Smooth muscle cell of the brain vasculature (primary cell): ENCODE data around the gene SCGB1C1.
"Not testable (repeated sequence)": the region's sequence is repeated elsewhere in the genome, so short reads cannot be mapped to it uniquely, and the experiment has no call there.

Source experiments
- DNase-seq: peaks from one replicate; pipeline ENCODE4 v3.0.0-alpha.2; 2012; ENCODE audit warnings: low read depth, low spot score

The SCGB1C1 gene

GRCh38 chr11:218815-219593, 26.1 kb downstream of the SCGB1C1 start:
- DNase-seq, result no peak

- not testable (repeated sequence) for DNase-seq
Measured at GRCh38 chr11:220641-221215, 27.9 kb downstream of the SCGB1C1 start.

GRCh38 chr11:221539-221938, 28.7 kb downstream of the SCGB1C1 start:
- no peak for DNase-seq

GRCh38 chr11:221998-222789, 29.3 kb downstream of the SCGB1C1 start:
- DNase-seq, result no peak

- no peak for DNase-seq
Measured at GRCh38 chr11:223026-223789, 30.3 kb downstream of the SCGB1C1 start.

GRCh38 chr11:223884-224283, 31.0 kb downstream of the SCGB1C1 start:
- DNase-seq, result no peak

- no peak for DNase-seq
Measured at GRCh38 chr11:224424-224823, 31.5 kb downstream of the SCGB1C1 start.

GRCh38 chr11:225734-226453, 33.0 kb downstream of the SCGB1C1 start:
- no peak for DNase-seq

- DNase-seq, result no peak
Measured at GRCh38 chr11:227824-228379, 35.0 kb downstream of the SCGB1C1 start.

- no peak for DNase-seq
Measured at GRCh38 chr11:230431-230830, 37.6 kb downstream of the SCGB1C1 start.

- no peak for DNase-seq
Measured at GRCh38 chr11:232783-233565, 40.1 kb downstream of the SCGB1C1 start.

GRCh38 chr11:235180-235579, 42.3 kb downstream of the SCGB1C1 start:
- no peak for DNase-seq

GRCh38 chr11:235609-235996, 42.7 kb downstream of the SCGB1C1 start:
- DNase-seq, result no peak

GRCh38 chr11:235997-236773, 43.3 kb downstream of the SCGB1C1 start, which contains the start of gene SIRT3:
TSS of gene SIRT3 (minus strand) at chr11:236342. CDS start at chr11:236328, 14 bp downstream.
- peak; percentile 24 for DNase-seq

GRCh38 chr11:236774-237767, 44.2 kb downstream of the SCGB1C1 start, which contains the start of gene PSMD13:
TSS of gene PSMD13 (plus strand) at chr11:236976. CDS start at chr11:237050, 74 bp downstream.
- DNase-seq, result peak; percentile 62

GRCh38 chr11:238346-238745, 45.5 kb downstream of the SCGB1C1 start:
- not testable (repeated sequence) for DNase-seq

GRCh38 chr11:240315-240714, 47.4 kb downstream of the SCGB1C1 start:
- DNase-seq, result no peak

GRCh38 chr11:241634-242033, 48.8 kb downstream of the SCGB1C1 start:
- no peak for DNase-seq
